RWPE1 (cell line): ENCODE measurements around the gene ATF7IP2.

Source experiments
- CTCF ChIA-PET: fragments of 350-600 bp; sonication (Branson Sonifier 250); formaldehyde crosslinking; extraction: SDS; loops from one replicate; lab custom pipeline; 2021; lab: Yijun Ruan, JAX
- POLR2A ChIA-PET: fragments of 400-600 bp; formaldehyde crosslinking; extraction: SDS; loops from one replicate; lab custom pipeline; 2020; ENCODE audit warnings: antibody characterized with exemption; ENCODE audit not compliant: low non-redundant PET; lab: Yijun Ruan, JAX
- DNase-seq: peaks from one replicate; pipeline ENCODE4 v3.0.0; 2012; ENCODE audit warnings: low spot score
- H3K27ac ChIP-seq: fragments of 450-650 bp; 2 replicates; pipeline ENCODE4 v1.5.1; 2017
- TF ChIP-seq, protein P1 (sequence below): fragments of 450-650 bp; conservative IDR thresholded peaks from 2 replicates; pipeline ENCODE4 v1.5.1; 2017; ENCODE audit warnings: low read depth, mild to moderate bottlenecking

The ATF7IP2 gene

DNA sequence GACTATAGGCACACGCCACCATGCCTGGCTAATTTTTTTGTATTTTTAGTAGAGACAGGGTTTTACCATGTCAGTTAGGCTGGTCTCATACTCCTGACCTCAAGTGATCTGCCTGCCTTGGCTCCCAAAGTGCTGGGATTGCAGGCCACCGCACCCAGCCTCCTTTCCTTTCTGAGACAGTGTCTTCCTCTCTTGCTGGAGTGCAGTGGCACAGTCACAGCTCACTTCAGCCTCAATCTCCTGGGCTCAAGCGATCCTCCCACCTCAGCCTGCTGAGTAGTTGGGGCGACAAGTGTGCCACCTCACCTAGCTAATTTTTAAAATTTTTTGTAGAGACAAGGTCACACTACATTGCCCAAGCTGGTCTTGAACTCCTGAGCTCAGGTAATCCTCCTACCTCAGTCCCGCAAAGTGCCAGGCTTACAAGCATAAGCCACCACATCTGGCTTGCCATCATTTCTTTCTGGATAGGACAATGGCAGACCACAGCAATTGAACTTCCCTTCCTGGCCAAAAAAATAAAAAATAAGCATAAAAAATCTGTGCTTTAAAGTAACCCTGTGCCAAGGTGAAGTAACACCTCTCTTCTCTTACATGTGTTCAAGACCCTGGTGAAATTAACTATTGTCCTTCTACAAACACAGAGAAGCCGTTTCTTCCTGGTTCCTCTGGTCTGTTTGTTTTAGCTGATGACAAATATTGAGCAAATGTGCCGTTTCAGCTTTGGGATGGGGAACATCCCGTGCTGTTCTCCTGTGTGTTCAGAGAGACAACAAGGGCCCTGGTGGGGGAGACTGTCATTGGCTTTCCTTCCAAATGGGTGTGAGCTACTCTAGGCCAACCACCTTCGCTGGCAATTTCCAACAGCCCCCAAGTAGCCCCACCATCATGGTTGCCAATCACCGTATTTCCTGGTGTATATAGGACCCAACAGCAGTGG is 134.3 kb downstream of the ATF7IP2 start:
- TF ChIP-seq, protein P1, sequence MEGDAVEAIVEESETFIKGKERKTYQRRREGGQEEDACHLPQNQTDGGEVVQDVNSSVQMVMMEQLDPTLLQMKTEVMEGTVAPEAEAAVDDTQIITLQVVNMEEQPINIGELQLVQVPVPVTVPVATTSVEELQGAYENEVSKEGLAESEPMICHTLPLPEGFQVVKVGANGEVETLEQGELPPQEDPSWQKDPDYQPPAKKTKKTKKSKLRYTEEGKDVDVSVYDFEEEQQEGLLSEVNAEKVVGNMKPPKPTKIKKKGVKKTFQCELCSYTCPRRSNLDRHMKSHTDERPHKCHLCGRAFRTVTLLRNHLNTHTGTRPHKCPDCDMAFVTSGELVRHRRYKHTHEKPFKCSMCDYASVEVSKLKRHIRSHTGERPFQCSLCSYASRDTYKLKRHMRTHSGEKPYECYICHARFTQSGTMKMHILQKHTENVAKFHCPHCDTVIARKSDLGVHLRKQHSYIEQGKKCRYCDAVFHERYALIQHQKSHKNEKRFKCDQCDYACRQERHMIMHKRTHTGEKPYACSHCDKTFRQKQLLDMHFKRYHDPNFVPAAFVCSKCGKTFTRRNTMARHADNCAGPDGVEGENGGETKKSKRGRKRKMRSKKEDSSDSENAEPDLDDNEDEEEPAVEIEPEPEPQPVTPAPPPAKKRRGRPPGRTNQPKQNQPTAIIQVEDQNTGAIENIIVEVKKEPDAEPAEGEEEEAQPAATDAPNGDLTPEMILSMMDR: no peak
- DNase-seq: no peak
- ChIA-PET CTCF (interaction anchor here (0.7 kb wide), 1 partner anchor 1247 kb away, joined by 3 read pairs; no protein-coding TSS in a partner anchor), POLR2A (no interaction called here)
- no peak overlapping the region for H3K27ac ChIP-seq

DNA sequence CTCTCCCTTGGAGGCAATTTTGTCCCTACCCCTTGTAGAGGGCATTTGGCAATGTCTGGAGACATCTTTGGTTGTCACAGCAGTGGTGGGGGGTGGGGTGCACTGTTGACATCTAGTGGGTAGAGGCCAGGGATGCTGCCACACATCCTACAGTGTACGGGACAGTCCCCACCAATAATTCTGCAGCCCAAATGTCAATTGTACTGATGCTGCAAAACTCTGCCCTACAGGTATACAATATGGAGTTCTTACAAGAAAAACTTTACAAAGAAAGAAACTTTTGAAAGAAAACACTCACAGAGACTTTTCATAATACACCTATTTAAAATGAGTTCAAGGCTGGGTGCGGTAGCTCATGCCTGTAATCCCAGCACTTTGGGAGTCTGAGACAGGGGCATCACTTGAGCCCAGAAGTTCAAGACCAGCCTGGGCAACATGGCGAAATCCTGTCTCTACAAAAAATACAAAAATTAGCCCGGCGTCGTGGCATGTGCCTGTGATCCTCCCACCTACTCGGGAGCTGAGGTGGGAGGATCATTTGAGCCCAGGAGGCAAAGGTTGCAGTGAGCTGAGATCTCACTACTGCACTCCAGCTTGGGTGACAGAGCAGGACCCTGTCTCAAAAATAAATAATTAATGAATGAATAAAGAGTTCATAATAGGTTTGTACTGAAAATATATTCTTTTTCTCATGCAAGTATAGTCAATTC is 135.2 kb downstream of the ATF7IP2 start:
- no peak overlapping the region for H3K27ac ChIP-seq
- DNase-seq: no peak
- TF ChIP-seq, protein P1: no peak
- POLR2A ChIA-PET: no interaction called here
- CTCF ChIA-PET: interaction anchor here (0.6 to 1.0 kb wide), 6 partner anchors 20 to 1248 kb away, joined by 3 read pairs; no protein-coding TSS in a partner anchor

DNA sequence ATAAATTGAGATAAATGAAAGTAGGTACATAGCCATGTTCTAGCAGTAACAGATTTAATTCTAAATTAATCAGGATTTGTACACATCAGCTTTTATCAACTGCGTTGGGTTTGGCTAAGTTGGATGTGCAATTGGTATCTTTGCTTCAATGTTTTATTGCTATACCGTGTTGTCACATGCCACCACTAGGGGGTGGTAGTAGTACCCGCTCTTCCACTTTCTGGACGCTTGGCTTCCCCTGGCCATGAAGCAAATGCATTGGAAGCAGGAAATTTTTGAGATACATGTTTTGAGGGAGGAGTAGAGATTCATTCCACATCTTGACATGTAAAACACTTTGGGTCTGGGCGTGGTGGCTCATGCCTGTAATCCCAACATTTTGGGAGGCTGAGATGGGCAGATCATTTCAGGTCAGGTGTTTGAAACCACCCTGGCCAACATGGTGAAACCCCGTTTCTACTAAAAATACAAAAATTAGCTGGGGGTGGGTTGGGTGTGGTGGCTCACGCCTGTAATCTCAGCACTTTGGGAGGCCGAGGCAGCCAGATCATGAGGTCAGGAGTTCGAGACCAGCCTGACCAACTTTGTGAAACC is 135.9 kb downstream of the ATF7IP2 start:
- TF ChIP-seq, protein P1: peak; percentile 65
- CTCF ChIA-PET: interaction anchor here (0.5 to 1.0 kb wide), 6 partner anchors 12 to 714 kb away, joined by 3 read pairs; no protein-coding TSS in a partner anchor
- H3K27ac ChIP-seq: no peak overlapping the region
- peak; percentile 57 for DNase-seq
- POLR2A ChIA-PET: no interaction called here

DNA sequence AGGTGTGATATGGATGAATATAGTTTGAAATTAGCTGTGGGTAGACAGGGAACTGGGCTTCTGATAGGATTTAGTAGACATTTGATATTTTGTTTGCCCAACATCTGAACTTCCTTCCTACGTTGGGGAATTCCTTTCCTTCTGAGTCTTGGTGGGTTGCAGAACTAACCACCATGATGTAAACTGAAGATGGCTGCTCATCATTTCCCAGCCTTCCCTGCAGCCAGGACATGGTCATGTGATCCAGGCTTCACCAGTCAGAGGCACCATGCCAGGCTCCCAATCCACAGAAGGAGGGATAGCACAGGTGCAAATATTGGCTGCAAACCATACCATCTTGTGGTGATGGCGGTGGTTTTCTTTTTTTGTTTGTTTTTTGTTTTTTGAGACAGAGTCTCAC is 137.1 kb downstream of the ATF7IP2 start:
- no peak overlapping the region for H3K27ac ChIP-seq
- DNase-seq: no peak
- TF ChIP-seq, protein P1: no peak
- ChIA-PET POLR2A (interaction anchor here (0.6 kb wide), 1 partner anchor 56 kb away, joined by 9 read pairs; no protein-coding TSS in a partner anchor), CTCF (interaction anchor here (0.6 to 1.1 kb wide), 4 partner anchors 8 to 213 kb away, joined by 3 to 6 read pairs (median 4); partner anchors contain the start of gene TEKT5)

DNA sequence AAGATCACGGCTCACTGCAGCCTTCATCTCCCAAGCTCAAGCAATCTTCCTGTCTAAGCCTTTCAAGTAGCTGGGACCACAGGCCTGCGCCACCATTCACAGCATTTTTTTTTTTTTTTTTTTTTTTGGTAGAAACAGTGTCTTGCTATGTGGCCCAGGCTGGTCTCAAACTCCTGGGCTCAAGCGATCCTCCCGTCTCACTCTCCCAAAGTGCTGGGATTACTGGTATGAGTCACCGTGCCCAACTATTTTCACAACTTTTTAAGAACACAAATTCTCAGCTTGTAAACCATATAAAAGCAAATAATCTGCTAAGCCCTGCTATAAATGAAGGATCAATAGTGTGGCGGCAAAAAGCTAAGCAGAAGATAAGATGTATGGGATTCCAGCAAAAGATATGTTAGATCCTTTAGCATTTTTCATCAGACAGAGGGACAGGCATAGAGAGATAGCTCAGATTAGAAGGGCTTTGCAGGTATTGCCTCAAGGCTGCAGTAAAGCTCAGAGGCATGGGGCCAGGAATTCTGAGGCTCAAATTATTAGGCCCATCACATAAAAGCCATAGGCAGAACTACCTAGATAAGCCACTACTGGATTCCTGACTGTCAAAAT is 139.5 kb downstream of the ATF7IP2 start:
- ChIA-PET CTCF (interaction anchor here (0.6 to 0.9 kb wide), 4 partner anchors 10 to 143 kb away, joined by 3 to 5 read pairs (median 3); no protein-coding TSS in a partner anchor), POLR2A (no interaction called here)
- no peak overlapping the region for H3K27ac ChIP-seq
- TF ChIP-seq, protein P1: no peak
- DNase-seq: no peak
